Measurements from ENCODE around the gene DPYSL5. TPM values are rescaled to one million over a fixed set of nuclear protein-coding genes. Genes with fewer than 3 reads are reported as not detected.

Gene DPYSL5
- total and polyA plus RNA-seq, 9 of the 15 experiments (the other 6 are each of a cell fraction or from before 2014, with no cell fraction given), result 0.06 TPM; not detected in 8

- TF ChIP-seq BDP1 (IDR thresholded peaks at IDR 0.05; ENCODE audit: insufficient read depth, insufficient read length) (no peak), MNT (conservative IDR thresholded peaks at IDR 0.05) (0 out of 4 replicates have a peak, but pooled peaks of 1 of the 2 experiments have one; percentile 20)
- in situ Hi-C loops (cut with MboI) (no loop called here), intact Hi-C loops (cut with micrococcal nuclease) (no loop called here)
- Histone ChIP-seq H3K4me2 (ENCODE audit: insufficient read depth, low read length) (peak overlapping the region; percentile 86; the same call in 1 of the 2 replicates), H3K9me1 (ENCODE audit: control insufficient read depth, insufficient read depth, low read length) (no peaks in the 10 kb centered on the region), H3K36me3 (ENCODE audit: control insufficient read depth, insufficient read depth, low read length) (peaks cover 5% of the 10 kb centered on the region; the same call in 1 of the 3 replicates), H3K9me3 (replicated peaks; ENCODE audit: control insufficient read depth, insufficient read depth, low read depth, low read length) (no peaks in the 10 kb centered on the region), H3K4me1 (replicated peaks in 1 of 2; ENCODE audit: control insufficient read depth in 2 of 2, insufficient read depth in 2 of 2, low read length in 2 of 2) (peaks cover 34 to 70% of the 10 kb centered on the region in 2 experiments), H3K4me3 (no peak overlapping the region), H3K9ac (ENCODE audit: insufficient read depth in 1 of 2, low read depth in 2 of 2, low read length in 2 of 2) (no peak overlapping the region), H4K20me1 (replicated peaks; ENCODE audit: control insufficient read depth, insufficient read depth, low read length) (peaks cover 20% of the 10 kb centered on the region), H3K79me2 (ENCODE audit: control insufficient read depth, insufficient read depth, low read length) (peaks cover 98% of the 10 kb centered on the region), H3K27me3 (ENCODE audit: control insufficient read depth in 2 of 2, insufficient read depth in 2 of 2, low read length in 2 of 2) (no peaks in the 10 kb centered on the region), H2AFZ (ENCODE audit: low read depth, low read length) (no peak overlapping the region), H3K27ac (ENCODE audit: extremely low read depth, low read depth, low read length) (no peak overlapping the region)
- DNase-seq (ENCODE audit: extremely low read depth in 1 of 4, low spot score in 3 of 4) (no peak), FAIRE-seq (no peak), ATAC-seq (no peak)
- WGBS (ENCODE audit: insufficient coverage, low coverage, missing lambda C conversion rate), result 53% methylated on average over 5 of the region's 5 CpGs
- ChIA-PET CTCF (ENCODE audit: low intra/inter-chr PET ratio) (no interaction called here), POLR2A (interaction anchor here (0.6 to 1.6 kb wide), 3 partner anchors 28 to 329 kb away, joined by 4 read pairs; no protein-coding TSS in a partner anchor)
- BruUV-seq (replicated peaks), result no TSS peak
Observed at GRCh38 chr2:26976237-26976636, 128.3 kb downstream of the DPYSL5 start.

- H4K20me1 ChIP-seq (replicated peaks; ENCODE audit: control insufficient read depth, insufficient read depth, low read length), result peaks cover 20% of the 10 kb centered on the region
- no peak overlapping the region for H3K9ac ChIP-seq (ENCODE audit: insufficient read depth in 1 of 2, low read depth in 2 of 2, low read length in 2 of 2)
- intact Hi-C loops (cut with micrococcal nuclease), result no loop called here
- H3K4me2 ChIP-seq (ENCODE audit: insufficient read depth, low read length), result no peak overlapping the region
- ATAC-seq, result no peak
- H3K27ac ChIP-seq (ENCODE audit: extremely low read depth, low read depth, low read length), result no peak overlapping the region
- H3K4me3 ChIP-seq, result no peak overlapping the region
- H3K9me1 ChIP-seq (ENCODE audit: control insufficient read depth, insufficient read depth, low read length), result no peaks in the 10 kb centered on the region
- H3K9me3 ChIP-seq (replicated peaks; ENCODE audit: control insufficient read depth, insufficient read depth, low read depth, low read length), result no peaks in the 10 kb centered on the region
- POLR2A ChIA-PET, result interaction anchor here (1.1 to 1.2 kb wide), 2 partner anchors 34 to 62 kb away, joined by 3 read pairs; no protein-coding TSS in a partner anchor
- no peak for FAIRE-seq
- in situ Hi-C loops (cut with MboI), result no loop called here
- WGBS (ENCODE audit: insufficient coverage, low coverage, missing lambda C conversion rate), result 73% methylated on average over 2 of the region's 2 CpGs
- H3K36me3 ChIP-seq (ENCODE audit: control insufficient read depth, insufficient read depth, low read length), result peaks cover 12% of the 10 kb centered on the region
- CTCF ChIA-PET (ENCODE audit: low intra/inter-chr PET ratio), result no interaction called here
- no TSS peak for BruUV-seq (replicated peaks)
- no peak for DNase-seq (ENCODE audit: extremely low read depth in 1 of 4, low spot score in 3 of 4)
- H2AFZ ChIP-seq (ENCODE audit: low read depth, low read length), result no peak overlapping the region
- no peaks in the 10 kb centered on the region for H3K27me3 ChIP-seq (ENCODE audit: control insufficient read depth in 2 of 2, insufficient read depth in 2 of 2, low read length in 2 of 2)
- peaks cover 32 to 71% of the 10 kb centered on the region in 2 experiments for H3K4me1 ChIP-seq (replicated peaks in 1 of 2; ENCODE audit: control insufficient read depth in 2 of 2, insufficient read depth in 2 of 2, low read length in 2 of 2)
- peak; percentile 43; the same call in 1 of the 2 replicates for TF ChIP-seq ZNF512 (tag; IDR thresholded peaks at IDR 0.05)
- no peak for TF ChIP-seq ZNF121 (CRISPR knock-in tag; conservative IDR thresholded peaks at IDR 0.05)
- peaks cover 98% of the 10 kb centered on the region for H3K79me2 ChIP-seq (ENCODE audit: control insufficient read depth, insufficient read depth, low read length)
Observed at GRCh38 chr2:26977012-26977411, 129.1 kb downstream of the DPYSL5 start.

Measured in K562 (cell line).